ENCODE data around the gene FCGBP.

DNA sequence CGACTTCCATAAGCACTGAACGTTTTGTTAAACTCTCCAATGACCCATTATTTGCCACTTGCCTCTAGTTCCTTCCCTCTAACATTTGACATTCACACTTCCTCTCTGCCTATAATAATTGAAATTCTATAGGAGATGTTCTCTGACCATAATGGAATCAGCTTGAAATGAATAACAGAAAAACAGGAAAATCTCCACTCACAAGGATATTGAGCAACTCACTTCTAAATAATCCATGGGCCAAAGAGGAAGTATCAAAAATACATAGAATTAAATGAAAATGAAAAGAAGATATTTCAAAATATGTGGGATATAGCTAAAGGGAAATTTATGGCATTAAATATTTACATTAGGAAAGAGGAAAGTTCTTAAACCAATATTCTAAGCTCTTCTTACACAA, 3.4 kb upstream of the FCGBP start:
- TF ChIP-seq, protein P1, sequence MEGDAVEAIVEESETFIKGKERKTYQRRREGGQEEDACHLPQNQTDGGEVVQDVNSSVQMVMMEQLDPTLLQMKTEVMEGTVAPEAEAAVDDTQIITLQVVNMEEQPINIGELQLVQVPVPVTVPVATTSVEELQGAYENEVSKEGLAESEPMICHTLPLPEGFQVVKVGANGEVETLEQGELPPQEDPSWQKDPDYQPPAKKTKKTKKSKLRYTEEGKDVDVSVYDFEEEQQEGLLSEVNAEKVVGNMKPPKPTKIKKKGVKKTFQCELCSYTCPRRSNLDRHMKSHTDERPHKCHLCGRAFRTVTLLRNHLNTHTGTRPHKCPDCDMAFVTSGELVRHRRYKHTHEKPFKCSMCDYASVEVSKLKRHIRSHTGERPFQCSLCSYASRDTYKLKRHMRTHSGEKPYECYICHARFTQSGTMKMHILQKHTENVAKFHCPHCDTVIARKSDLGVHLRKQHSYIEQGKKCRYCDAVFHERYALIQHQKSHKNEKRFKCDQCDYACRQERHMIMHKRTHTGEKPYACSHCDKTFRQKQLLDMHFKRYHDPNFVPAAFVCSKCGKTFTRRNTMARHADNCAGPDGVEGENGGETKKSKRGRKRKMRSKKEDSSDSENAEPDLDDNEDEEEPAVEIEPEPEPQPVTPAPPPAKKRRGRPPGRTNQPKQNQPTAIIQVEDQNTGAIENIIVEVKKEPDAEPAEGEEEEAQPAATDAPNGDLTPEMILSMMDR (IDR thresholded peaks at IDR 0.05): no peak
- no peak for TF ChIP-seq ZFX (IDR thresholded peaks at IDR 0.05; ENCODE audit: borderline replicate concordance)

All from 22Rv1 (cell line).